ENCODE data around the gene SPATA6L.

The SPATA6L gene

GRCh38 chr9:4583001-4583400 is 83.3 kb downstream of the SPATA6L start:
- no peak for DNase-seq (ENCODE audit: low spot score)

GRCh38 chr9:4581861-4582565 is 84.3 kb downstream of the SPATA6L start:
- no peak for DNase-seq (ENCODE audit: low spot score)

DNA sequence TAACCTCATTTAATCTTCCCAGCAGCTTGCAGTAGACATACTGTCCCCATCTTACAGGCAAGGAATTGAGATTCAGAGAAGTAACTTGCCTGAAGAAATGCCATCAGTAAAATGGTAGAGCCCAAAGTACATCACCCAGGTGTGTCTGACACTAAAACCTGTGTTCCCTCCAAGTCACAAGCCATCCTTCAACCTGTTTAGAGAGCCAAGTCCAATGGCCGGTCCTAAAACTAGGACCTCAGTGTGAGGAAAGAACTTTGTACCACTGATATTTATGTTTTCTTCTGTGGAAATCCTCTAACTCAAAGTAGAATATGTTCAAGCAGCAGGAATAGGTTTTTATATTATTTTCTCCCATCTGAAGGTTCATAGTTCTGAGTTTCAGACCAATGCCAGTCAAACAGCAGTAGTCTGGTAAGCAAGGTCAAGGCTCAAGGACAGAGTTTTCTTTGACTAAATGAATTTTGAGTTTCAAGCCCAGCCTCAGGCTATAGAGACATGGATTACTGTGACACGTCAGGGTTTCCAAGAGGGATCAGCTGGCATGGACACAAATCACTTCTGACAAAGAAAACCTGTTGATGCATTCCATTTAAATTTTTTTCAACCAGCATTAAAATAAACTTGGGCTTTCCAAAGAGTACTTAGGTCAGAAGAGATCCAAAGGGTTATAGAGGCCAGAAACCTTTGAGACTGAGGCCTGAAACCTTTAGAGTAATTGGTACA is 85.1 kb downstream of the SPATA6L start:
- no peak for DNase-seq (ENCODE audit: low spot score)

DNA sequence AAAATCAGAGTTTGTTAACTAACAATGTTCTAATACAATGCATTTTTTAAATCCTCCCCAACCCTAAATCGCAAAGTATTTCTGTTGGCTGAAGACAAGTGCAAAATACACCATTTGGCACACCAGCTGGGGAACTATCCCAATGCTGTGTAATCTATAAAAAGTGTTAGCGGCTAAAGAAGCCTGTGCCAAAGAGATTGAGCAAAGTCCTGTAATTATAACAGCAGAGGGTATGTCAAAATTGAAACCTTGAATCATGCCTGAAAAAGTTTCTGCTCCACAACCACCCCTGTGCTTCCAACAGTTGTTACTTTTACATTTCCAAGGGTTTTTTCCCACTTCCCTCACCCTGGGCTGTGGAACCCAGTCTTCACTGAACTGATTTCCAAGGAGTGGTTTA is 87.3 kb downstream of the SPATA6L start:
- no peak for DNase-seq (ENCODE audit: low spot score)

DNA sequence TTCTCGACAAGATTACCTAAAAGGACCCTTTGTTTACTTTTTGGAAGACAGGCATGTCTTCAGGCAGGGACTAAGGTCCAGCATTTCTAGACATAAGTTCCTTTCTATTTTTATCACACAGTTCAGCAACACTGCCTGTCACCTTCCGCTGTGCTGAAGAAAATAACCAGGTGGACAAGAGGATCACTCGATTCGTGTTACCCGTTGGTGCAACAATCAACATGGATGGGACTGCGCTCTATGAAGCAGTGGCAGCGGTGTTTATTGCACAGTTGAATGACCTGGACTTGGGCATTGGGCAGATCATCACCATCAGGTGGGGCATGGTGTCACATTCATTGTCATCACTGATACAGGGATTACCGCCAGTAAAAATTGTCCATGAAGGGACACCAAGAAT is 89.8 kb downstream of the SPATA6L start:
- DNase-seq (ENCODE audit: low spot score): no peak

GRCh38 chr9:4575997-4576396 is 90.3 kb downstream of the SPATA6L start:
- no peak for DNase-seq (ENCODE audit: low spot score)

DNA sequence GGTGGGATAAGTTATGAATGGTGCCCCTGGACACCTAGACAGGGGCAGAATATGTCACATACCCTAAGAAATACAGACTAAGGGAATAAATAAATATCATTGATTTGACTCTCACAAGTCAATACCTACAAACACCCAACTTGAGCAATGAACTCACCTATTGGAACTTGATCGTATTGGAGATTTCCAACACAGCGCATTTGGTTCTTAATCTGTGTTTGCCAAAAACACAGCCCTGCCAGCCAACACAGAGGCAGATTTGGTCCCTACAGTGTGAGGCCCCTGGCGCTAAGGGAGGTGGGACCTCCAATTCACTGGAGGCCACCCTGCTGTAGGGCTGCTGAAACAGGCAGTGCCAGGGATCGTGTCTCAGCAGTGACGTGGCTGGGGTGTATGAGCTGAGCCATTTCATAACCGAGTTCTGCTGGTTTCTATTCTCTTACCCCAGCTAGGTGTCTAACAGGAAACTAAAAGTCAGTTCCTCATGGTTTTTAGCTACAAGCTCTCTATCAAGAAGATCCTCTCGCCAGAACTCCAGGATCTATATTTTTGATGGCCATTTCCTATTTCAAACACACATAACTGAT is 91.5 kb downstream of the SPATA6L start:
- no peak for DNase-seq (ENCODE audit: low spot score)

- DNase-seq (ENCODE audit: low spot score): no peak
Measured at GRCh38 chr9:4573634-4574389, 92.5 kb downstream of the SPATA6L start.

GRCh38 chr9:4573176-4573575 is 93.1 kb downstream of the SPATA6L start:
- DNase-seq (ENCODE audit: low spot score): no peak

DNA sequence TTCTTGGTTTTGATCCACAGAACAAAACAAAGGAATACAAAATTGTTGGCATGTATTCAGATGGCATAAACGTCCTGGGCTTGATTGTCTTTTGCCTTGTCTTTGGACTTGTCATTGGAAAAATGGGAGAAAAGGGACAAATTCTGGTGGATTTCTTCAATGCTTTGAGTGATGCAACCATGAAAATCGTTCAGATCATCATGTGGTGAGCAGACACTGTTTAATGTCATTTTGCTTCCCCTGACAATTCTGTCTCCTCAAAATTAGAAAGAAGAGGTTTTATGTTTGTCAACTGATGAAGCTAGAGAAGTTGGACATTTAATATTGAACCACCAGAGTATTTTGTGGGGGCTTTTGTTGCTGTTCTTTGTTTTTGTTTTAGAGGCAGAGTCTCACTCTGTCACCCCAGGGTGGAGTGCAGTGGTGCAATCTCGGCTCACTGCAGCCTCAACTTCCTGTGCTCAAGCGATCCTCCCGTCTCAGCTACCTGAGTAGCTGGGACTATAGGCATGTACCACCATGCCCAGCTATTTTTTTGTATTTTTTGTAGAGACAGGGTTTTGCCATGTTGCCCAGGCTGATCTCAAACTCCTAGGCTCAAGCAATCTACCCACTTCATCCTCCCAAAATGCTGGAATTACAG is 94.0 kb downstream of the SPATA6L start:
- DNase-seq (ENCODE audit: low spot score): no peak

GRCh38 chr9:4569101-4569500 is 97.2 kb downstream of the SPATA6L start:
- no peak for DNase-seq (ENCODE audit: low spot score)

DNA sequence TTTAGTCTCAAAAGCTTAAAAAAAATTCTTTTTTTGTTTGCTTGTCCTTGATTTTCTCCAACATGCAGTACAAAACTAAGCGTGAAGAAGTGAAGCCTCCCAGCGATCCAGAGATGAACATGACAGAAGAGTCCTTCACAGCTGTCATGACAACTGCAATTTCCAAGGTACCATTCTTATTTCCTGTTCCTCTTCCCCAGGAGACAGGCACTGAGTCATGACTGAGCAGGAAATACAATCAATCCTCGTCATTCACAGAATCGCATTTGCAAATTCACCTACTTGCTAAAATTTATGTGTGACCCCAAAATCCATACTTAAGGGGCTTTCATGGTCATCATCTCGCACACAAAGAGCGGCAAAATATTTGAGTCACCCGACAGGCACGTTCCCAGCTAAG is 98.7 kb downstream of the SPATA6L start:
- peak; percentile 81 for DNase-seq (ENCODE audit: low spot score)

DNA sequence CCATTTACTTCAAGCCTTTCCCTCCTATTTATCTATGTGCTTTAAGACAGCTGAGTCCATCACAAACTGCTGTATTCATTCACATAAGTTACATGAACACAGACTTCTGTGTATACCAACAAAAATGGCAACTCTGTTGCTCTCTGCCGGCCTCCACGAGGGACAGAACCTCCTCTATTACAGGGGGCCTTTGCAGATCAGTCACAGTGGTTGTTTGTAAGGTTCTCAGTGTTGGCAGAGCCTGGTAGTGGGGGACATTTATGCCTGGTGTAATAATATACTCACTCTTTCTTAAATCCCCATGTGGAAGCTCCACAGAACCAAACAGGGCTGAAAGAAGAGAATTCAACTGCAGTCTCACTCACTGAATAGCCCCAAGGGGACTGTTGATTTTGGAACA is 99.5 kb downstream of the SPATA6L start:
- DNase-seq (ENCODE audit: low spot score): no peak

- no peak for DNase-seq (ENCODE audit: low spot score)
Measured at GRCh38 chr9:4563105-4563504, 103.2 kb downstream of the SPATA6L start.

DNA sequence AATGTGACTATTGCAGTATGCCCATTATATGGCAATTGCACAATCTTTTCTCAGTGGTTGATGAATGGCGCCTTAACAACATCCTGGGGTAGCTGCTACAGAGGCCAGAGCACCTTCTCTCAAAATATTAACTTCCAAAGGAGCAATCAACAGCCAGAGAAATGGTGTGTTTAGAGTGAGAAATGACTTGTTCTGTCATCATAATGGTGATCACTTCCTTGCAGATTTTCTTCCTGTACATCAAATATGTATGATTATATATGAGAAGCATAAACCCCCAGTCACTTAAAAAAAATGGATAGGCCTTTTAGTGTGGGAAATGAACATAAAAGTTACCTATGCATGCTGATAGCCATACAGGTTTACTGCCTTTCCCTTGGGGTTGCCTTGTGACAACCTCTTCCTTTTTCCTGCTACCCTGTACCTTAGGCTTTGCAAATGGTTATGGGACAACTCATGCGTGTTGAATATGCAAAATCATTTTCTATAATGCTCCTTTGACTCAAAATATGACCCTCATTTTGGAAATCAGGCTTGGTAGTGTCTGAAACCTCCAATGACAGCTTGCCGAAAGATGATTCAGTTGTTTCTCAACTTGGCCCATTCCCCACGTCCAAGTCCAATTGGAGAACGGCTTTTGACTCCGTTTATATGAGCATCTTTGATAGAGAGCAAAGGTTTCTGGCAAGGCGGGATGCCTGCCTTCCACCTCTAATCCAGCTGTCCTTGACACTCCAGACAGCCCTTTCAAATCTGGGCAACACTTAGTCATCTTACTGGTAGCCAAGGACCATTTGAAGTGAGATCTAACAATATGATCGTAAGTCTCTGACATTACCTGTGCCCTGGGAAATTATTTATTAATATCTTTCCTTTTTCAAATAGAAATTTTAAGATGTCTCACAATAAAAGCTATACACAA is 106.8 kb downstream of the SPATA6L start:
- no peak for DNase-seq (ENCODE audit: low spot score)

- no peak for DNase-seq (ENCODE audit: low spot score)
Measured at GRCh38 chr9:4558371-4558998, 107.8 kb downstream of the SPATA6L start.

DNA sequence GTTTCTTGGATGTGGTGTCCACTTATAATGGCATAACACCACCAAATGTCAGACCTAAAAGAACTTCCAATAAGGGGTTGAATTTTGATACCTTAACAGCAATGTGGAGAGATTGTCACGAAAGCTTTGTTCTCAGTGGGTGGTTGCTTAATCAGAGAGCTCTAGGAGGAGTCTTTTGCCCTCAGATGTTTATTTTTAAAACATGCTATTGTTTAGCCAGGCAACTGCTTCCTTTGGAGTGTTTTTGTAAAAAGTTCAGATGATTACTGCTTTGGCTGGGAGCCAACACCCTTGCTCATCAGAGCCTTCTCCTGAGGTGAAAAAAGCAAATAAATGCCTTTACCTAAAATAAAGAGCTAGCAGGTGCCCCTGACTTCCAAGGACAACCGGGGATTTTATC is 111.0 kb downstream of the SPATA6L start:
- peak; percentile 86 for DNase-seq (ENCODE audit: low spot score)

- no peak for DNase-seq (ENCODE audit: low spot score)
Measured at GRCh38 chr9:4553951-4554381, 112.3 kb downstream of the SPATA6L start.

GRCh38 chr9:4550777-4551484 is 115.3 kb downstream of the SPATA6L start:
- DNase-seq (ENCODE audit: low spot score): no peak

- no peak for DNase-seq (ENCODE audit: low spot score)
Measured at GRCh38 chr9:4549751-4550295, 116.5 kb downstream of the SPATA6L start.
